ENCODE results near the gene KCTD16.

KCTD16 gene

DNA sequence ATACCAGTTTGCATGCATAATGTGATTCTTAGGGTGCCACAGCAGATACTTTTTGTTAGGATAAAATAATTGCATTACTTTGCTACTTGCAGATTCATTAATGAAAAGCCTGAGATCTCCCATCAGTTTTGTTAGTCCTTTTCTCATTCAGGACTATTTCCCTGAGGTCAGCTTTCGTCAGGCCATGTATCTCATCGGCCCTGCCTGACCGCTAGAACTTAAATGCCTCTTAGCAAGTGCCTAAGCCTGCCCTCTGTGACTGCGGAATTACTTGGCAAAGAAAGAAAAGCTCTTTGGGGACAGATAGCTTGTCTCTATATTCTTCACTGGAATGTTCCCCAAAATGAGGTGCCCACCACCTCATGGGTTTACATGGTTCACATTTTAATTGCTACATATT lies 147.8 kb downstream of the KCTD16 start:
- TF ChIP-seq, protein P1, sequence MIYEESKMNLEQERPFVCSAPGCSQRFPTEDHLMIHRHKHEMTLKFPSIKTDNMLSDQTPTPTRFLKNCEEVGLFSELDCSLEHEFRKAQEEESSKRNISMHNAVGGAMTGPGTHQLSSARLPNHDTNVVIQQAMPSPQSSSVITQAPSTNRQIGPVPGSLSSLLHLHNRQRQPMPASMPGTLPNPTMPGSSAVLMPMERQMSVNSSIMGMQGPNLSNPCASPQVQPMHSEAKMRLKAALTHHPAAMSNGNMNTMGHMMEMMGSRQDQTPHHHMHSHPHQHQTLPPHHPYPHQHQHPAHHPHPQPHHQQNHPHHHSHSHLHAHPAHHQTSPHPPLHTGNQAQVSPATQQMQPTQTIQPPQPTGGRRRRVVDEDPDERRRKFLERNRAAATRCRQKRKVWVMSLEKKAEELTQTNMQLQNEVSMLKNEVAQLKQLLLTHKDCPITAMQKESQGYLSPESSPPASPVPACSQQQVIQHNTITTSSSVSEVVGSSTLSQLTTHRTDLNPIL (CRISPR knock-in tag; IDR thresholded peaks at IDR 0.05; ENCODE audit: low read depth): no peak
- TF ChIP-seq, protein P2, sequence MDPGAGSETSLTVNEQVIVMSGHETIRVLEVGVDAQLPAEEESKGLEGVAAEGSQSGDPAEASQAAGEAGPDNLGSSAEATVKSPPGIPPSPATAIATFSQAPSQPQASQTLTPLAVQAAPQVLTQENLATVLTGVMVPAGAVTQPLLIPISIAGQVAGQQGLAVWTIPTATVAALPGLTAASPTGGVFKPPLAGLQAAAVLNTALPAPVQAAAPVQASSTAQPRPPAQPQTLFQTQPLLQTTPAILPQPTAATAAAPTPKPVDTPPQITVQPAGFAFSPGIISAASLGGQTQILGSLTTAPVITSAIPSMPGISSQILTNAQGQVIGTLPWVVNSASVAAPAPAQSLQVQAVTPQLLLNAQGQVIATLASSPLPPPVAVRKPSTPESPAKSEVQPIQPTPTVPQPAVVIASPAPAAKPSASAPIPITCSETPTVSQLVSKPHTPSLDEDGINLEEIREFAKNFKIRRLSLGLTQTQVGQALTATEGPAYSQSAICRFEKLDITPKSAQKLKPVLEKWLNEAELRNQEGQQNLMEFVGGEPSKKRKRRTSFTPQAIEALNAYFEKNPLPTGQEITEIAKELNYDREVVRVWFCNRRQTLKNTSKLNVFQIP (CRISPR knock-in tag; IDR thresholded peaks at IDR 0.05; ENCODE audit: borderline replicate concordance, low read depth): no peak
- TF ChIP-seq ZFP30 (CRISPR knock-in tag; IDR thresholded peaks at IDR 0.05) (no peak), ARNTL (CRISPR knock-in tag; IDR thresholded peaks at IDR 0.05; ENCODE audit: borderline replicate concordance, low read depth) (no peak), ZNF565 (CRISPR knock-in tag; conservative IDR thresholded peaks at IDR 0.05; ENCODE audit: low read depth) (no peak), ZC3H10 (CRISPR knock-in tag; IDR thresholded peaks at IDR 0.05) (no peak), GLIS3 (CRISPR knock-in tag; IDR thresholded peaks at IDR 0.05) (no peak), ZNF8 (CRISPR knock-in tag; IDR thresholded peaks at IDR 0.05) (no peak), BACH2 (CRISPR knock-in tag; IDR thresholded peaks at IDR 0.05; ENCODE audit: borderline replicate concordance) (no peak), CSDC2 (CRISPR knock-in tag; IDR thresholded peaks at IDR 0.05) (no peak), TOX (CRISPR knock-in tag; IDR thresholded peaks at IDR 0.05; ENCODE audit: borderline replicate concordance) (no peak), ZFP3 (CRISPR knock-in tag; IDR thresholded peaks at IDR 0.05) (no peak), SNAI2 (CRISPR knock-in tag; IDR thresholded peaks at IDR 0.05) (no peak), PPARA (CRISPR knock-in tag; IDR thresholded peaks at IDR 0.05; ENCODE audit: borderline replicate concordance) (no peak)
- TF ChIP-seq, protein P3, sequence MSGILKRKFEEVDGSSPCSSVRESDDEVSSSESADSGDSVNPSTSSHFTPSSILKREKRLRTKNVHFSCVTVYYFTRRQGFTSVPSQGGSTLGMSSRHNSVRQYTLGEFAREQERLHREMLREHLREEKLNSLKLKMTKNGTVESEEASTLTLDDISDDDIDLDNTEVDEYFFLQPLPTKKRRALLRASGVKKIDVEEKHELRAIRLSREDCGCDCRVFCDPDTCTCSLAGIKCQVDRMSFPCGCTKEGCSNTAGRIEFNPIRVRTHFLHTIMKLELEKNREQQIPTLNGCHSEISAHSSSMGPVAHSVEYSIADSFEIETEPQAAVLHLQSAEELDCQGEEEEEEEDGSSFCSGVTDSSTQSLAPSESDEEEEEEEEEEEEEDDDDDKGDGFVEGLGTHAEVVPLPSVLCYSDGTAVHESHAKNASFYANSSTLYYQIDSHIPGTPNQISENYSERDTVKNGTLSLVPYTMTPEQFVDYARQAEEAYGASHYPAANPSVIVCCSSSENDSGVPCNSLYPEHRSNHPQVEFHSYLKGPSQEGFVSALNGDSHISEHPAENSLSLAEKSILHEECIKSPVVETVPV (CRISPR knock-in tag; IDR thresholded peaks at IDR 0.05): no peak
- TF ChIP-seq, protein P4, sequence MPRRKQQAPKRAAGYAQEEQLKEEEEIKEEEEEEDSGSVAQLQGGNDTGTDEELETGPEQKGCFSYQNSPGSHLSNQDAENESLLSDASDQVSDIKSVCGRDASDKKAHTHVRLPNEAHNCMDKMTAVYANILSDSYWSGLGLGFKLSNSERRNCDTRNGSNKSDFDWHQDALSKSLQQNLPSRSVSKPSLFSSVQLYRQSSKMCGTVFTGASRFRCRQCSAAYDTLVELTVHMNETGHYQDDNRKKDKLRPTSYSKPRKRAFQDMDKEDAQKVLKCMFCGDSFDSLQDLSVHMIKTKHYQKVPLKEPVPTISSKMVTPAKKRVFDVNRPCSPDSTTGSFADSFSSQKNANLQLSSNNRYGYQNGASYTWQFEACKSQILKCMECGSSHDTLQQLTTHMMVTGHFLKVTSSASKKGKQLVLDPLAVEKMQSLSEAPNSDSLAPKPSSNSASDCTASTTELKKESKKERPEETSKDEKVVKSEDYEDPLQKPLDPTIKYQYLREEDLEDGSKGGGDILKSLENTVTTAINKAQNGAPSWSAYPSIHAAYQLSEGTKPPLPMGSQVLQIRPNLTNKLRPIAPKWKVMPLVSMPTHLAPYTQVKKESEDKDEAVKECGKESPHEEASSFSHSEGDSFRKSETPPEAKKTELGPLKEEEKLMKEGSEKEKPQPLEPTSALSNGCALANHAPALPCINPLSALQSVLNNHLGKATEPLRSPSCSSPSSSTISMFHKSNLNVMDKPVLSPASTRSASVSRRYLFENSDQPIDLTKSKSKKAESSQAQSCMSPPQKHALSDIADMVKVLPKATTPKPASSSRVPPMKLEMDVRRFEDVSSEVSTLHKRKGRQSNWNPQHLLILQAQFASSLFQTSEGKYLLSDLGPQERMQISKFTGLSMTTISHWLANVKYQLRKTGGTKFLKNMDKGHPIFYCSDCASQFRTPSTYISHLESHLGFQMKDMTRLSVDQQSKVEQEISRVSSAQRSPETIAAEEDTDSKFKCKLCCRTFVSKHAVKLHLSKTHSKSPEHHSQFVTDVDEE (CRISPR knock-in tag; IDR thresholded peaks at IDR 0.05): no peak
- ATAC-seq: no peak

DNA sequence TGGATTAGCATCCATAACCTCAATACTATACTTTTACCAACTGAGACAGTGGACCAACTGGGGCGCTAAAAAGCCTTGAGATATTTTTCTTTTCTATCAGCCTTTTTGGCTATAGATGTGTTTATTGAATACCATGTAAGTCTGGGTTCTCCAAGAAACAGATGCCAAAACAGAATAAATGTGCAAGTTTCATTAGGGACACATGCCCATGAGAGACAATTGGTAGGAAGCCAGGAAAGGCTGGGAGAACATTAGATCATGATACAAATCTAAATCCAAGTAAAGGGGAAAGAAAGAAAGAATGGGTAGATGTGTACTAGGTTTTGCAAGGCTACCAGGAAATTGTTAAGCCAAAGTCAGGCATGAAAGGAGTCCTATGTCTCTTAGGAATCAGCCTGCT lies 152.5 kb downstream of the KCTD16 start:
- TF ChIP-seq RARB (CRISPR knock-in tag; IDR thresholded peaks at IDR 0.05) (no peak), ZFP3 (CRISPR knock-in tag; IDR thresholded peaks at IDR 0.05) (no peak), GLIS3 (CRISPR knock-in tag; IDR thresholded peaks at IDR 0.05) (no peak), PPARA (CRISPR knock-in tag; IDR thresholded peaks at IDR 0.05; ENCODE audit: borderline replicate concordance) (no peak), TOX (CRISPR knock-in tag; IDR thresholded peaks at IDR 0.05; ENCODE audit: borderline replicate concordance) (no peak), OSR1 (CRISPR knock-in tag; IDR thresholded peaks at IDR 0.05) (no peak), BACH2 (CRISPR knock-in tag; IDR thresholded peaks at IDR 0.05; ENCODE audit: borderline replicate concordance) (no peak), TCF4 (CRISPR knock-in tag; IDR thresholded peaks at IDR 0.05; ENCODE audit: borderline replicate concordance) (no peak), SNAI2 (CRISPR knock-in tag; IDR thresholded peaks at IDR 0.05) (no peak), ZC3H10 (CRISPR knock-in tag; IDR thresholded peaks at IDR 0.05) (no peak), CSDC2 (CRISPR knock-in tag; IDR thresholded peaks at IDR 0.05) (no peak), ZNF70 (CRISPR knock-in tag; IDR thresholded peaks at IDR 0.05) (no peak), ZNF8 (CRISPR knock-in tag; IDR thresholded peaks at IDR 0.05) (no peak), ESRRG (CRISPR knock-in tag; IDR thresholded peaks at IDR 0.05) (no peak), ZFP30 (CRISPR knock-in tag; IDR thresholded peaks at IDR 0.05) (no peak), ISL1 (CRISPR knock-in tag; IDR thresholded peaks at IDR 0.05) (no peak)
- TF ChIP-seq, protein P1 (CRISPR knock-in tag; IDR thresholded peaks at IDR 0.05; ENCODE audit: low read depth): no peak
- TF ChIP-seq, protein P4 (CRISPR knock-in tag; IDR thresholded peaks at IDR 0.05): no peak
- TF ChIP-seq, protein P2 (CRISPR knock-in tag; IDR thresholded peaks at IDR 0.05; ENCODE audit: borderline replicate concordance, low read depth): no peak
- TF ChIP-seq, protein P3 (CRISPR knock-in tag; IDR thresholded peaks at IDR 0.05): no peak
- no peak for ATAC-seq
